GM12801 (cell line): ENCODE measurements around the gene CLIC5.

Source experiments
- CTCF ChIP-seq: IDR thresholded peaks from one replicate; pipeline ENCODE4 v1.5.1; 2011; ENCODE audit warnings: control low read depth; ENCODE audit not compliant: insufficient read length; ENCODE audit errors: extremely low read depth

CLIC5 gene

GRCh38 chr6:45970326-45970725, 45.3 kb downstream of the CLIC5 start:
- TF ChIP-seq CTCF: no peak

- TF ChIP-seq CTCF: no peak
Observed at GRCh38 chr6:45969883-45970282, 45.8 kb downstream of the CLIC5 start.

GRCh38 chr6:45969026-45969425, 46.6 kb downstream of the CLIC5 start:
- no peak for TF ChIP-seq CTCF

GRCh38 chr6:45967363-45967762, 48.3 kb downstream of the CLIC5 start:
- TF ChIP-seq CTCF: no peak

GRCh38 chr6:45966797-45967196, 48.9 kb downstream of the CLIC5 start:
- TF ChIP-seq CTCF: no peak

- no peak for TF ChIP-seq CTCF
Observed at GRCh38 chr6:45966340-45966739, 49.3 kb downstream of the CLIC5 start.

GRCh38 chr6:45965792-45966191, 49.9 kb downstream of the CLIC5 start:
- TF ChIP-seq CTCF: no peak

- no peak for TF ChIP-seq CTCF
Observed at GRCh38 chr6:45965007-45965406, 50.7 kb downstream of the CLIC5 start.
